SU-DHL-6 (cell line): Measurements from ENCODE around the gene DOCK6.

ENCODE experiments used
- CTCF ChIP-seq: fragments of 200-600 bp; sonication (generic); IDR thresholded peaks from one replicate; pipeline ENCODE4 v1.5.1; 2017; ENCODE audit warnings: antibody characterized with exemption, mild to moderate bottlenecking, low read length, moderate library complexity; ENCODE audit not compliant: insufficient read depth, poor library complexity, severe bottlenecking
- EZH2phosphoT487 ChIP-seq: fragments of 200-600 bp; sonication (generic), shearing (Covaris generic); conservative IDR thresholded peaks from 2 replicates; pipeline ENCODE4 v1.6.1; 2018; ENCODE audit warnings: mild to moderate bottlenecking, antibody characterized with exemption, low read length, moderate library complexity, mixed read lengths

- no peak for TF ChIP-seq CTCF
- TF ChIP-seq EZH2phosphoT487, result no peak
These were observed 44.0 kb upstream of the DOCK6 start for GRCh38 chr19:11306337-11306736.
